Dendritic cell treated with granulocyte-macrophage colony-stimulating factor and Interleukin-4, amounts not matched to agents 40 ng/mL and 50 ng/mL, for 4 days (primary cell): ENCODE measurements around the gene SPRR2E.
"Not testable (repeated sequence)": the region's sequence is repeated elsewhere in the genome, so short reads cannot be mapped to it uniquely, and the experiment has no call there.

Experiments
- H3K27ac Mint-ChIP-seq: one replicate; pipeline ENCODE4 v1.8.0; 2022; ENCODE audit warnings: mild to moderate bottlenecking, mixed read lengths
- H3K27me3 Mint-ChIP-seq: one replicate; pipeline ENCODE4 v1.8.0; 2022; ENCODE audit warnings: mild to moderate bottlenecking, mixed read lengths
- H3K36me3 Mint-ChIP-seq: one replicate; pipeline ENCODE4 v1.8.0; 2022; ENCODE audit warnings: low read depth, mixed read lengths
- H3K4me1 Mint-ChIP-seq: one replicate; pipeline ENCODE4 v1.8.0; 2022; ENCODE audit warnings: low read depth, mixed read lengths
- H3K4me3 Mint-ChIP-seq: one replicate; pipeline ENCODE4 v1.8.0; 2022; ENCODE audit warnings: mild to moderate bottlenecking, moderate library complexity, mixed read lengths
- H3K9me3 Mint-ChIP-seq: one replicate; pipeline ENCODE4 v1.8.0; 2022; ENCODE audit warnings: mixed read lengths
- intact Hi-C: fragments of 100-400 bp; cut with micrococcal nuclease; formaldehyde crosslinking; loops from one replicate; pipeline ENCODE4 v1.15.0; 2022

The SPRR2E gene

GRCh38 chr1:153100245-153100644 lies 5.9 kb upstream of the SPRR2E start:
- Mint-ChIP-seq H3K27ac (no peak overlapping the region), H3K9me3 (no peaks in the 10 kb centered on the region), H3K4me1 (no peaks in the 10 kb centered on the region), H3K4me3 (no peak overlapping the region), H3K36me3 (no peaks in the 10 kb centered on the region), H3K27me3 (peaks cover 2% of the 10 kb centered on the region)
- intact Hi-C loops = no loop called here

GRCh38 chr1:153099461-153100045 lies 5.2 kb upstream of the SPRR2E start:
- intact Hi-C loops = no loop called here
- Mint-ChIP-seq H3K4me3 (no peak overlapping the region), H3K36me3 (no peaks in the 10 kb centered on the region), H3K4me1 (no peaks in the 10 kb centered on the region), H3K9me3 (no peaks in the 10 kb centered on the region), H3K27me3 (peaks cover 2% of the 10 kb centered on the region), H3K27ac (no peak overlapping the region)

GRCh38 chr1:153095764-153096163 lies 1.4 kb upstream of the SPRR2E start:
- Mint-ChIP-seq H3K4me1 (no peaks in the 10 kb centered on the region), H3K27me3 (peaks cover 4% of the 10 kb centered on the region), H3K4me3 (no peak overlapping the region), H3K36me3 (no peaks in the 10 kb centered on the region), H3K27ac (no peak overlapping the region), H3K9me3 (no peaks in the 10 kb centered on the region)
- intact Hi-C loops = no loop called here

GRCh38 chr1:153087652-153088051 lies 6.7 kb downstream of the SPRR2E start:
- H3K4me1 Mint-ChIP-seq = no peaks in the 10 kb centered on the region
- H3K36me3 Mint-ChIP-seq = no peaks in the 10 kb centered on the region
- H3K27ac Mint-ChIP-seq = no peak overlapping the region
- no peak overlapping the region for H3K4me3 Mint-ChIP-seq
- intact Hi-C loops = no loop called here
- no peaks in the 10 kb centered on the region for H3K9me3 Mint-ChIP-seq
- H3K27me3 Mint-ChIP-seq = peaks cover 5% of the 10 kb centered on the region

GRCh38 chr1:153081736-153082135 lies 12.6 kb downstream of the SPRR2E start:
- Mint-ChIP-seq H3K36me3 (no peaks in the 10 kb centered on the region), H3K4me3 (no peak overlapping the region), H3K27me3 (peaks cover 3% of the 10 kb centered on the region), H3K4me1 (no peaks in the 10 kb centered on the region), H3K9me3 (peaks cover 6% of the 10 kb centered on the region), H3K27ac (no peak overlapping the region)
- intact Hi-C loops = no loop called here

GRCh38 chr1:153072806-153073726 lies 21.3 kb downstream of the SPRR2E start:
- Mint-ChIP-seq H3K36me3 (no peaks in the 10 kb centered on the region), H3K27ac (no peak overlapping the region), H3K27me3 (peaks cover 4% of the 10 kb centered on the region), H3K4me1 (no peaks in the 10 kb centered on the region), H3K4me3 (no peak overlapping the region), H3K9me3 (no peaks in the 10 kb centered on the region)
- intact Hi-C loops = no loop called here

- H3K27ac Mint-ChIP-seq = no peak within 1 kb of the TSS
- H3K4me3 Mint-ChIP-seq = no peak within 1 kb of the TSS
- H3K27me3 Mint-ChIP-seq = peaks cover 4% of the 10 kb centered on the region
- intact Hi-C loops = no loop called here
- no peaks in the 10 kb centered on the region for H3K36me3 Mint-ChIP-seq
- no peaks in the 10 kb centered on the region for H3K4me1 Mint-ChIP-seq
- no peaks in the 10 kb centered on the region for H3K9me3 Mint-ChIP-seq
Measured at GRCh38 chr1:153071511-153071910, 22.8 kb downstream of the SPRR2E start, which contains the start of gene SPRR2B. Gene SPRR2B, minus strand, starts transcription at chr1:153071611. Its CDS starts 772 bp downstream, at chr1:153070839.

GRCh38 chr1:153070243-153070642 lies 24.1 kb downstream of the SPRR2E start:
- Mint-ChIP-seq H3K4me1 (no peaks in the 10 kb centered on the region), H3K4me3 (no peak overlapping the region), H3K27me3 (peaks cover 5% of the 10 kb centered on the region), H3K9me3 (no peaks in the 10 kb centered on the region), H3K36me3 (no peaks in the 10 kb centered on the region), H3K27ac (no peak overlapping the region)
- intact Hi-C loops = no loop called here

- Mint-ChIP-seq H3K9me3 (no peaks in the 10 kb centered on the region), H3K4me1 (no peaks in the 10 kb centered on the region), H3K4me3 (no peak overlapping the region), H3K27ac (no peak overlapping the region), H3K27me3 (peaks cover 10% of the 10 kb centered on the region), H3K36me3 (no peaks in the 10 kb centered on the region)
- intact Hi-C loops = no loop called here
Measured at GRCh38 chr1:153058826-153059784, 35.2 kb downstream of the SPRR2E start.

GRCh38 chr1:153058154-153058553 lies 36.2 kb downstream of the SPRR2E start:
- intact Hi-C loops = no loop called here
- no peak overlapping the region for H3K27ac Mint-ChIP-seq
- no peaks in the 10 kb centered on the region for H3K4me1 Mint-ChIP-seq
- H3K36me3 Mint-ChIP-seq = no peaks in the 10 kb centered on the region
- no peak overlapping the region for H3K4me3 Mint-ChIP-seq
- H3K27me3 Mint-ChIP-seq = peaks cover 10% of the 10 kb centered on the region
- no peaks in the 10 kb centered on the region for H3K9me3 Mint-ChIP-seq

GRCh38 chr1:153057375-153057774 lies 37.0 kb downstream of the SPRR2E start, which contains the start of gene SPRR2A:
Gene SPRR2A, minus strand, starts transcription at chr1:153057512. Its CDS starts 777 bp downstream, at chr1:153056735.
- H3K4me1 Mint-ChIP-seq = no peaks in the 10 kb centered on the region
- H3K9me3 Mint-ChIP-seq = no peaks in the 10 kb centered on the region
- no peak within 1 kb of the TSS for H3K4me3 Mint-ChIP-seq
- peaks cover 8% of the 10 kb centered on the region for H3K27me3 Mint-ChIP-seq
- H3K36me3 Mint-ChIP-seq = no peaks in the 10 kb centered on the region
- intact Hi-C loops = no loop called here
- H3K27ac Mint-ChIP-seq = no peak within 1 kb of the TSS

- H3K4me1 Mint-ChIP-seq, H3K9me3 Mint-ChIP-seq, H3K4me3 Mint-ChIP-seq, H3K36me3 Mint-ChIP-seq, H3K27ac Mint-ChIP-seq, intact Hi-C loops: not testable (repeated sequence)
- H3K27me3 Mint-ChIP-seq = peaks cover 13% of the 10 kb centered on the region
Measured at GRCh38 chr1:153056111-153056510, 38.2 kb downstream of the SPRR2E start.

- no peaks in the 10 kb centered on the region for H3K36me3 Mint-ChIP-seq
- intact Hi-C loops = no loop called here
- H3K27ac Mint-ChIP-seq = no peak overlapping the region
- peaks cover 14% of the 10 kb centered on the region for H3K27me3 Mint-ChIP-seq
- H3K4me3 Mint-ChIP-seq = no peak overlapping the region
- no peaks in the 10 kb centered on the region for H3K4me1 Mint-ChIP-seq
- H3K9me3 Mint-ChIP-seq = no peaks in the 10 kb centered on the region
Measured at GRCh38 chr1:153049211-153049610, 45.1 kb downstream of the SPRR2E start.
